ENCODE results near the gene ADCYAP1R1. TPM values are rescaled to one million over a fixed set of nuclear protein-coding genes. Genes with fewer than 3 reads are reported as not detected.

Gene ADCYAP1R1
- total RNA-seq, 1 experiment from 2014 or later, result not detected

- Histone ChIP-seq H4K20me1 (ENCODE audit: insufficient read depth) (no peaks in the 10 kb centered on the region), H3K4me2 (no peak overlapping the region), H3F3A (ENCODE audit: insufficient read depth, low read depth) (no peaks in the 10 kb centered on the region), H3K36me3 (ENCODE audit: low read depth) (no peaks in the 10 kb centered on the region), H3K4me1 (replicated peaks; ENCODE audit: insufficient read depth) (no peaks in the 10 kb centered on the region), H3K9me2 (ENCODE audit: insufficient read depth) (no peaks in the 10 kb centered on the region), H3K4me3 (no peak overlapping the region), H3K27ac (no peak overlapping the region), H3K27me3 (ENCODE audit: insufficient read depth, low read depth) (peaks cover 70% of the 10 kb centered on the region), H2AFZ (no peak overlapping the region), H3K9me3 (ENCODE audit: insufficient read depth, low read depth) (no peaks in the 10 kb centered on the region), H3K79me2 (ENCODE audit: low read depth) (no peaks in the 10 kb centered on the region)
- ChIA-PET CTCF (no interaction called here), POLR2A (ENCODE audit: unreplicated experiment) (no interaction called here)
- intact Hi-C loops (cut with micrococcal nuclease; ENCODE audit: unreplicated experiment), result no loop called here
- TF ChIP-seq EZH2 (IDR thresholded peaks at IDR 0.05; ENCODE audit: low read depth) (no peak), CTCF (conservative IDR thresholded peaks at IDR 0.05) (no peak)
- no TSS peak for BruUV-seq (replicated peaks)
- no peak for DNase-seq
These were observed 30.0 kb upstream of the ADCYAP1R1 start for GRCh38 chr7:31022117-31022516.

- intact Hi-C loops (cut with micrococcal nuclease; ENCODE audit: unreplicated experiment), result no loop called here
- no TSS peak for BruUV-seq (replicated peaks)
- peaks cover 71% of the 10 kb centered on the region for H3K27me3 ChIP-seq (ENCODE audit: insufficient read depth, low read depth)
- H3K27ac ChIP-seq, result no peak overlapping the region
- H3F3A ChIP-seq (ENCODE audit: insufficient read depth, low read depth), result no peaks in the 10 kb centered on the region
- H3K4me1 ChIP-seq (replicated peaks; ENCODE audit: insufficient read depth), result no peaks in the 10 kb centered on the region
- TF ChIP-seq EZH2 (IDR thresholded peaks at IDR 0.05; ENCODE audit: low read depth), result no peak
- no peak for TF ChIP-seq CTCF (conservative IDR thresholded peaks at IDR 0.05)
- ChIA-PET CTCF (no interaction called here), POLR2A (ENCODE audit: unreplicated experiment) (no interaction called here)
- H3K36me3 ChIP-seq (ENCODE audit: low read depth), result no peaks in the 10 kb centered on the region
- H3K9me3 ChIP-seq (ENCODE audit: insufficient read depth, low read depth), result no peaks in the 10 kb centered on the region
- H4K20me1 ChIP-seq (ENCODE audit: insufficient read depth), result no peaks in the 10 kb centered on the region
- no peak overlapping the region for H3K4me3 ChIP-seq
- H3K9me2 ChIP-seq (ENCODE audit: insufficient read depth), result no peaks in the 10 kb centered on the region
- no peak overlapping the region for H3K4me2 ChIP-seq
- no peak for DNase-seq
- H3K79me2 ChIP-seq (ENCODE audit: low read depth), result no peaks in the 10 kb centered on the region
- H2AFZ ChIP-seq, result no peak overlapping the region
These were observed 29.4 kb upstream of the ADCYAP1R1 start for GRCh38 chr7:31022726-31023125.

GRCh38 chr7:31023877-31024276, 28.2 kb upstream of the ADCYAP1R1 start:
- no TSS peak for BruUV-seq (replicated peaks)
- CTCF ChIA-PET, result no interaction called here
- no peak for TF ChIP-seq CTCF (conservative IDR thresholded peaks at IDR 0.05)
- TF ChIP-seq EZH2 (IDR thresholded peaks at IDR 0.05; ENCODE audit: low read depth), result no peak

More at GRCh38 chr7:31023877-31024276, 28.2 kb upstream of the ADCYAP1R1 start:
- peaks cover 76% of the 10 kb centered on the region for H3K27me3 ChIP-seq (ENCODE audit: insufficient read depth, low read depth)
- no peak overlapping the region for H2AFZ ChIP-seq
- H3K79me2 ChIP-seq (ENCODE audit: low read depth), result no peaks in the 10 kb centered on the region
- no peaks in the 10 kb centered on the region for H3K4me1 ChIP-seq (replicated peaks; ENCODE audit: insufficient read depth)
- no peak overlapping the region for H3K4me2 ChIP-seq
- no peaks in the 10 kb centered on the region for H3F3A ChIP-seq (ENCODE audit: insufficient read depth, low read depth)
- POLR2A ChIA-PET (ENCODE audit: unreplicated experiment), result no interaction called here
- no peak overlapping the region for H3K4me3 ChIP-seq
- no peak overlapping the region for H3K27ac ChIP-seq
- DNase-seq, result no peak
- no peaks in the 10 kb centered on the region for H3K36me3 ChIP-seq (ENCODE audit: low read depth)
- no peaks in the 10 kb centered on the region for H4K20me1 ChIP-seq (ENCODE audit: insufficient read depth)
- no peaks in the 10 kb centered on the region for H3K9me3 ChIP-seq (ENCODE audit: insufficient read depth, low read depth)
- intact Hi-C loops (cut with micrococcal nuclease; ENCODE audit: unreplicated experiment), result no loop called here
- H3K9me2 ChIP-seq (ENCODE audit: insufficient read depth), result no peaks in the 10 kb centered on the region

All from PC-9 (cell line).